CMK (cell line): ENCODE measurements around the gene ADCYAP1R1.

Source experiments
- DNase-seq: peaks from one replicate; pipeline ENCODE4 v3.0.0-alpha.2; 2010; ENCODE audit warnings: low read depth

Gene ADCYAP1R1

DNA sequence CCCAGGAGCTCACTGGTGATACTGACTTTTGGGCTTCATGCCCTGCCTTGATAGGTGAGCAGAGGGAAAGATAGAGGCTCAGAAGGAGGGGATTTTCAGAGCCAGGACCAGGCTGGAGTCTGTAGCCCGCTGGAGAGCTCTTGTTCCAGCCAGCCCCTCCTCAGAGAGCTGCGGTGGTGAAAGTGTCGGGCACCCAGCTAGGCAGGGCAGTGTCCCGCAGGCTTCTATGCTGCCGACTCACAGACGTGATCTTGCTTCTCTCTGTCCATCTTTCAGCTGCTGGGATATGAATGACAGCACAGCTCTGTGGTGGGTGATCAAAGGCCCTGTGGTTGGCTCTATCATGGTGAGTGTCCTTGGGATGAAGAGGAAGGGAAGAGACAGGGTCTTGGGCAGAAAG lies 35.2 kb downstream of the ADCYAP1R1 start:
- DNase-seq: no peak

DNA sequence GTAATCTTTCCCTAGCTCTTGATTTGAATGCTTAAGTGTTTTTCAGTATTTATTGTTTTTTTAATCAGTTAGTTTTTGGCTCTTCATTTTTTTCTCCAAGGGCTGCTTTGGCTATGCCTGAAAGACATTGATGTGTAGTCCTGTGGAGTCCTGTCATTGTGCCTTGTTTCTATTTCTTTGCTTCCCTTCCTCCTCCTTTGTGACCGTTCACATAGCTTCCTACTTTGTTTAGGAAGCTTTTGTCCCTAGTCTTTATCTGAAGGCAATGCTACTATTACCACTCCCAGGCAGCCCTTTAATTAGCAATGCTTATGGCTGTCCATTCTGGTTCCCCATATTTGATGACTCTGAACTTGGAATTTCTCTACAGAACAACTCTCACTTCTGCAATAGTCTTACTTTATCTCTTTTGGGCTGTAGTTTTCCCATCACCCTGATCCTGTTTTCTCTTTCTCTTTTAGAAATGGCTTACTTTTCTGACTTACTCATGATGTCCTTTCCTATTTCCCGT lies 39.9 kb downstream of the ADCYAP1R1 start:
- no peak for DNase-seq

DNA sequence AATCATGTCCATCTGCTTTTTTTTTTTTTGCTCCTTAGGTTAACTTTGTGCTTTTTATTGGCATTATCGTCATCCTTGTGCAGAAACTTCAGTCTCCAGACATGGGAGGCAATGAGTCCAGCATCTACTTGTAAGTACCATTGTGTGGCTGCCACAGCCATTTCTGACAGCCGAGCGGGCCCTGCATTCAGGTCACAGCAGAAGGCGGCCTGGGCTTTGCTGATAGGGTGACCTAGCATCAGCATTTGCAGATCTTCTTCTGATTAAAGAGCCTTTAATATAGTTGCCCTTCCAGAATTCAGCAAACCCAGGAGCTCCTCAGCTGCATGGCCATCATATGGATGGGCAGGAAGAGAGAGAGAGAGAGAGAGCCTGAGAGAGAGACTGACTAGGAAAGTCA lies 40.5 kb downstream of the ADCYAP1R1 start:
- DNase-seq: no peak

DNA sequence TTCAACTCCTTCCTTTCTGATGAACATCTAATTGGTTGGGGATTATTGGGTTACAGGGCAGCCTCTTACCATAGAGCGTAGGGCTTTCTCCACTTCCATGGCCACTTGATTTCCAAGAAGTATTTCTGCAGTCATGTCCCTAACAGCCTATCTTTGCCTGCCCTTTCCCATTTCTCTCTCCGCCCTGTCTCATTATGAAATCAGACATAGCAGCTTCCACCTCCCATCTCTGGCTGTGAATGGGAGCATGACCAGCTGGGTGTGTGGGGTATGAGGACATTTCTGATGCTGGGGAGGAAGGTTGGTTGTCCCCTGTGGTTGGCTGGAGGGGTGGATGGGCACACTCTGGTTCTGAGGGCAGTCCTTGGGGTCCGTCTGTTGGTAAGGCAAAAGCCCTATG lies 41.2 kb downstream of the ADCYAP1R1 start:
- DNase-seq: no peak

DNA sequence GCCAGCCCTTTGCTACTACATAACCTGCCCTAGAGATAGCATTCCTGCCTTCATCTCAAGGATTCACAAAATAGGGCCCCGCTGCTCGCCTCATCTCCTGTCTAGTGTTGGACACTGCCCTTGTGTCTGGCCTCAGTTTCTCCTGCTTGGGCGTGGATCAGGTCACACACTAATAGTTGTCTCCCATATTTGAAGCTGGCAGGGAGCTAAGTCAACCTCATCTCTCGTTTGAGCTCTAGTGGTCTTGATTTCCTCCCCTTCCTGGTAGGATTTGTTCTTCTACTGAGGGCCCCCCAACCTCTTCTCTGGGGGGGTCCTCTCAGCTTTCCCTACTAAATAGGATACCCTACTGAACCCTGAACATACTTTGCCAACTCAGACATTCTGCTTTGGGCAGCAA lies 42.2 kb downstream of the ADCYAP1R1 start:
- DNase-seq: no peak

DNA sequence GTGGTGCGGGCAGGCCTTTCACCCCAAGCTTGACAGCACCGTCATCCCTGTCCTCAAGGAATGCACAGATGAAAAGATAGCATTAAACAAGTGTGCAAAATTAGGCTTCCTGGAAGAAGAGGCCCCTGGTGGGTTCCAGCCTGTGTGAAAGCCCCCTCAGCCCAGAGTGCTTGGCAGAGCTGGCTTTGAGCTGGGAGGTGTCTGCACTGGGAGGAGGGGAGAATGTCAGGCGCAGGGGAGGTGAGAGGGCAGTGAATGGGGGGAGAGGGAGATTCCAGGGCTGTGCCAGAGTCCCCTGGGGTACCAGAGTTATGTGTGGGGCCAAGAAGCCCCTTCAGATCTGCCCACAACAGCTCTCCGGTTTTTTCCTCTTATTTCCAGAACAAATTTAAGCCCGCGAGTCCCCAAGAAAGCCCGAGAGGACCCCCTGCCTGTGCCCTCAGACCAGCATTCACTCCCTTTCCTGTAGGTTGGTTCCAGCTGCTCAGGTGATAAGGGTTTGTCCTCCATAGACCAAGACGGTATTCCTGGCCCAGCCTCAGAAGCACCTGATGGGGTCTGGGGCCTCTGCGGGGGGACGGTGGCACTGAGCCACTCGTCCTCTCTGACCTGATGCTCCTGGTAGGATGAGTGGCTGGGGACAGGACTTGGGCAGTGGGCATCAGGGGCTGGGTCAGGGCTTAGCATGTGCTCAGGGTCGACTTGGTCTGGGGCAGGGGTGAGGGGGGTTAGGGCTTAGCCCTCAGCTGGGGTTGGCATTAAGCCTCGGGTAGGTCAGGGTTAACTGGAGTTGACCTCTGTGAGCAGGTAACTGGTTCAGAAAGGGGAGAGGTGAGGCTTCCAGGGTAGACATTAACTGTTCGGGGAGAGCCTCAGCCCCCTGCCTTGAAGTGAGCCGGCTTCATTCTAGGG lies 43.4 kb downstream of the ADCYAP1R1 start:
- DNase-seq: no peak

DNA sequence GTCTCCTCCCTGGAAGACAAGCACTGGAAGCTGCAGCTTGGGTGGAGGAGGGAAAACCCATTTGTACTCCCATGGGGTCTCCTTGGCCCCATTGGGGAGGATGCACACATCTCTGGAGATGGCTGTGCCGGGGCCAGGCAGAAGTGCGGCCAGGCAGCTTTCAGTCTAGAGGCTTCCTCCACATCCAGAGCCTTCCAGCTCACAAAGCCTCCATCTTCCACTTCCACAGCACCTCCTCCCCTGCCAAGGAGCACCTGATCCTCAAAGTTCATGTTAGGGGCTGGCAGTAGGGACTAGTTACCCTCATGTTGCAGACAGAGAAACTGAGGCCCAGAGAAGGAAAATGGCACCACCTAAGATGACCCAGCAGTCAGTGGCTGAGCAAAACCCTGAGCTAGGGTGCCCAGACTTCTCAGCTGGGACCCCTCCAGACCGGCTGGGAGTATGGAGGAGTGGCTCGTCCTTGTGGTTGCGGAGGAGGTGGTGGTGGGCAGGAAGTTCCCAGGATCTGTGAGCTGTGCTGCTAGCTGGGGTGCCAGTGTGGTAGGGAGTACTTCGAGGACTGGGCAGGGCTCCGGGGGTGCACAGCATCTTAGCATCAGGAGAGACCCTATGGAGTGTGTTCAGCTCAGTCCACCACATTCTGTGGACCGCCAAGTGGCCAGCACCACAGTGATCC lies 44.2 kb downstream of the ADCYAP1R1 start:
- DNase-seq: no peak

DNA sequence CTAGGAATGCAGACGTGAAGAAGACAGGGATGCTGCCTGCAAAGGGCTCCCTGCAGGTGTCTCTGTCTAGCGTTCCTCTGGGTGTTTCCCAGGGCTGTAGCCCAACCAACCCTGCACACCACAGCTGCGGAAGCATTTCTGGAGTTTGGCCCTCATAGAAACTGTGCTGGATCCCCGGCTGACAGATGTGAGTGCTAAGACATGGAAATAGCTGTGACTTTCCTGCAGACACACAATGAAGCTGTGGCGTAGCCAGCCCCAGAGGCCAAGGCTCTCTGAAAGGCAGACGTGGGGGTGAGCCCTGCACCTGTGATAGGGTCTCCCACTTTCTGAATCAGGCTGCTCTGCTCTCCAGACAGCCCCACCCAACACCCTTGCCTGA lies 44.8 kb downstream of the ADCYAP1R1 start:
- no peak for DNase-seq

DNA sequence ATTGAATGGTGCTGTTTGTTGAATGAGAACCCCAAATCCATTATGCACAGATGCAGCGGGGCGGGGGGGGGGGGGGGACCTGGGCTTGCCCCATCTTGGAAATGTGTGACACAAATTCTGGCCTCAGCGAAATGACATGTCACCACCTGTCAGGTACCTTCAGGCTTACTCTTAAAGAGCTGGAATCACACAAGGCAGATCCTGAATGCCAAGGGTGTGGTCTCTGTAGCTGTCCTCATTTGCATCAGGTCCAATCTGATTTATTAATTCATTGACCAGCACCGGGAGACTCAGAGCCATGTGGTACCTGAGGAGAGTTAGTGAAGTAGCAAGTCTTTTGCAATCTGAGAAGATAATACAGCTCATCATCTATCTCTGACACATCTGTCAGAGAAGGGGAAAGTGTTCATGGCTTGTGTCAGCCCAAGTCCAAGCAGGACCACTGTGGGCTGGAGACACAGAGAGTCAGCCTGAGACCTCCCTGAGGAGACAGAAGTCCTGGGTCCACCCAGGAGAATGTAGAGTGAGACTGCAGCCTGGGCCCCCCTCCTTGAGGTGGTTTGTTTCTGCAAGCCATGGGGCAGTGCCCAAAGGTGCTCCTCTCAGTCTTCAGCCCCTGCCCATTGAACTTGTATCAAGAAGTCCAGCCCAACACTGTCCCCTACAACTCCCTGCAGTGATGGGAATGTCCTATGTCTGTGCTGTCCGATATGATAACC lies 46.7 kb downstream of the ADCYAP1R1 start:
- DNase-seq: no peak

DNA sequence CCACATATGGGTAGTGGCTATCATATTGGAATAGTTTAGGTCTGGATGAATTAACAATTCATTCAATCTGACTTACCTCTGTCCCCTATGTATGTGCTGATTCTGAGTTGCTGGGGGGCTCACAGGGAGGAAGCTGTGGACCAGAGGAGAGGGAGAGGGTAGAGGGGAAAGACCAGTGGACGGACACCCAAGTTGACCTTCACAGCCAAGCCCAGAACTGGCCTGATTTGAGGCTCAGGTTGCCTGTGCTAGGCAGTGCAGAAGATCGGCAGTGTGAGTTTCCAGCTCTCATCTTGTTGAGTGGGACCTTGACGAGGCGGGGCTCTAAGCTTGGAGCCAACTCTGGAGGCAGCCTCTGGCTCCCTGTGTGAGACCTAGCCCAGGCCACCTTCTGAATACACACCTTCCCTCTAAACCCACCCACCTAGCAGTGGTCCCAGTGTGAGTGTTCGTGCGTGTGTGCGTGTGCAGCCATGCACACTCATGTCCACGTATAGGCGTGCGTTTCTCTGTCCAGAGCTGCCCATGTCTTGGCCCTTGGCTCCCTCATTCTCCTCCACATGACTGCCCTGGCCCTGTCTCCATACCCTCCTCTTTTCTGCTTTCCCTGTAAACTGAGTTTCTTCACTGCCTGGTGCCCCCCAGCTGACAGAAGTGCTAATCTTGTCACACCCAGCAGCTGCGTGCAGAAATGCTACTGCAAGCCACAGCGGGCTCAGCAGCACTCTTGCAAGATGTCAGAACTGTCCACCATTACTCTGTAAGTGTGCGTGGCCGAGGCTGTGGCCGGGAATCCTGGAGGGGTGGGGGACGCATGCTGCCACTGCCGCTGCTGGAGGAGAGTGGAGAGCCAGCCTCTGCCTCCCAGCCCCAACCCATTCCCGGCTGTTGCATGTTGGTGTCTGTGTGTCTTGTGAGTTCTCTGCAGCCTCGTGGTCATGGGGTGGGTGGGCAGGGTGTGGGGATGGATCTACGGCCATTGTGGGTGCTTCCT lies 47.6 kb downstream of the ADCYAP1R1 start:
- no peak for DNase-seq

DNA sequence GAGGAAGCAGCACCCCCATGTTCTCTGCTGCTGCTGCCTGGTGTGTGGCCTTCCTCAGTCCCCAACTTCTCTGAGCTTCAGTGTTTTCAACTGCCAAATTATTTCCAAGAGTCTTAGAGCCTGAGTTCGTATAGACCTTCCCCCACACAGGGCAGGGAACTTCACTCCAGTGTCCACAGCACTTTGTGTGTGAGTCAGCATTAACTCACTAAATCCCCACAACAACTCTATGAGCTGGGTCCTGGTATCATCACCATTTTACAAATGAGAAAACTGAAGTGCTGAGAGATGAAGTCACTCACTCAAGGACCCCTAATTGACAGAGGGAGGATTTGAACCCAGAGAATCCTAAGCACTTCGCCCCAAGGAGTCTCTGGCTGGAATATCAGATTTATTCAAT lies 48.3 kb downstream of the ADCYAP1R1 start:
- no peak for DNase-seq

DNA sequence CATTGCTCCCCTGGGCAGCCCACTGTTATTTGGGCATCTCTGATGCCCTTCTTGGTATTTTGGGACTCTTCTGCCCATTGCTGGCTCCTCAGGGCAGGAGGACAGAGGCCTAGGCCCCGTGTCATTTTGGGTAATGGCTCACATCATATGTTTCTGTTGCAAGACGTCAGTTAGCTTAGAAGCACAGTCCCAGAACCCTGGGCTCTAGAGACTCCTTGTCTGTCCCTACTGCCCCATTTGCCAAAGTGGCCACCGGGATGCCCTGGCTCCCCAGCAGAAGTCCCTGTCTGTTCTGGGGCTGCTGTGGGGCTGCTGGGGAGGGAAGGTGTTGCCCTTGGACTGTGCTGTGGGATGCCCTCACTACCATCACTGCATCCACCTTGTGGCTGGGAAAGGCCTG lies 48.8 kb downstream of the ADCYAP1R1 start:
- no peak for DNase-seq

DNA sequence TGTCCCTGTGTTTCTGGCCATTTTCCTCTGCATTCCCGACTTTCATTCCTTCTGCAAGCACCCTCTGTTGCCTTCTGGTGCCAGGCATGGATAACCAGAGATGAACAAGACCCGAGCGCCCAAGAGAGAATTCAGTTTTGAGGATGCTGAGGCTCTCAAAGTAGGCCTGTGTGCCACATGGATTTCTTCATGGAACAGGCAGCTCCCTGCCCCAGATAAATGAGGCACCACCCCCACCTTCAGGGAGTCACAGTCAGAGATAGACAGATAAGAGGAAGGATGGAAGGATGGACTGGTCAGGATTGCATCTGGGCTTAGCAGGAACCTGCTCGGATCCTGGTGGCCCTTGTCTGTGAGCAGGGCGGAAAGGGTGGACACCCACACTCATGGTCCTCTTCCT lies 49.4 kb downstream of the ADCYAP1R1 start:
- no peak for DNase-seq

DNA sequence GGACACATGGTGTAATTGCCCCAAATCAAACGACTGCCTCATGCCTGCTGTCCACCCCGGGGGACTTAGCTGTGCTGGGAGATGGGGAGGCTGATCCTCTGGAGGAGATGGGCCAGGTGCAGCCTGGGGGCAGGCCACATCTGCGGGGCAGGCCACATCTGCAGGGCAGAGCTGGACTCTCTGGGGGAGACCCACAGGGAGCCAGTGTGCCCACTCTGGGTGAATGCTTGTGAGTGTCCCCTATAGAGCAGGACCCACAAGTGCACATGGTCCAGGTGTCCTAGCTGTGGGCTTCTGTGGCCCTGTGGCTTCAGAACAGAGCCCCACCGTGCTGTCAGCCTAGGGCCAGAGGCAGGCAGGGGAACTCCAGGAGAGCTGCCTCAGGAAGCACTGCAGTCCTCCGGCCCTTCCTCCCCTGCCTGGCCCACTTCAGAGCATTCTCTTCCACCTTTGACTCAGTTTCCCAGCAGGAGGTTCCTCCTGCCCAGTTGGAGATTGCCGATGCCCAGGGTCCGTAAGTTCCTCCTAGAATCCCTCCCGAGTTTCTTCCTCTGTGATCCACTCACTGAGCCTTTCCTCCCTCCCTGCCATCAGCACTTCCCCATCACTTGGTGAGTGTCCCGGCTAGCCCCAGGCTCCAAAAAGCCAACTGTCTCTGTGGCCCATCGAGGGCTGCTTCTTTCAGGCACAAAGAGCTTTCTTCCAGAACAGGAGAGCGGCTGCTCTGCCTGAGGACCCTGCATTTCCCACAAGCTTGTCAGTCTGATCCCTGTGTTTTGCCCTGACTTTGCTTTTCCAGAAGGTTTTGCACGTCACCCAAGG lies 50.3 kb downstream of the ADCYAP1R1 start:
- DNase-seq: no peak

DNA sequence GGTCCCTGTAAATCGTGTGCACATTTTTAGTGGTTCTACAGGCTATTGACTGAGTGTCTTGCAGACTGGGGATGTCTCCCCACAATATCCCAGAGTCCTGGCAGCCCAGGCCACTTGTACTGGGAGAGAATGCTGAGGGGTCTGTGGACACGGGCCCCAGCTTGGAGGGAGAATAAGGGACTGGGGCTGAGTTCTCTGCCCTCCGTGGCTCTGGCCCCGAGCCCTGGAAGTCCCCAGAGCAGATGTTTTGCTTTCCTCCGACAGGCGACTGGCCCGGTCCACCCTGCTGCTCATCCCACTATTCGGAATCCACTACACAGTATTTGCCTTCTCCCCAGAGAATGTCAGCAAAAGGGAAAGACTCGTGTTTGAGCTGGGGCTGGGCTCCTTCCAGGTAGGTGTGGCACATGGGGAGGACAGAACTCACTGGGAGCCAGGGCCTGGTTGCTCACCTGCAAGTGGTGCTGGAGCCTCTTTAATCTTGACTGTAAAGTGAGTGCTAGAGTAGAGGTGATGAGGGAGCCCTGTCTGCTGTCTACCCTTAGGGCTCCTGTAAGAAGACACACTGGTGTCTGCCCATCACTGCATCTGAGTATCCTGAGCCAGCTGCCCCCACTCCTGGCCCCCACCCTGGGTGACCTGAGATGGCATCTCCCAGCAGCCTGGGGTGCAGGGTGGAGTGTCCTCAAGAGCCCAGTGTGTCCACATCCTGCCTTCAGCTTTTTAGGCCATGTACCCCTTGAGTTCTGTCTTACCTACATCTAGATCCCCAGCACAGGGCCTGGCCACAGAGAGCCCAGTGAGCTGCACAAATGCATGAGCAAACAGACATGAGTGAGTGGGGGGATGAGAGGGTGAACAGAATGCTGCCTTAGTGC lies 51.1 kb downstream of the ADCYAP1R1 start:
- DNase-seq: no peak

DNA sequence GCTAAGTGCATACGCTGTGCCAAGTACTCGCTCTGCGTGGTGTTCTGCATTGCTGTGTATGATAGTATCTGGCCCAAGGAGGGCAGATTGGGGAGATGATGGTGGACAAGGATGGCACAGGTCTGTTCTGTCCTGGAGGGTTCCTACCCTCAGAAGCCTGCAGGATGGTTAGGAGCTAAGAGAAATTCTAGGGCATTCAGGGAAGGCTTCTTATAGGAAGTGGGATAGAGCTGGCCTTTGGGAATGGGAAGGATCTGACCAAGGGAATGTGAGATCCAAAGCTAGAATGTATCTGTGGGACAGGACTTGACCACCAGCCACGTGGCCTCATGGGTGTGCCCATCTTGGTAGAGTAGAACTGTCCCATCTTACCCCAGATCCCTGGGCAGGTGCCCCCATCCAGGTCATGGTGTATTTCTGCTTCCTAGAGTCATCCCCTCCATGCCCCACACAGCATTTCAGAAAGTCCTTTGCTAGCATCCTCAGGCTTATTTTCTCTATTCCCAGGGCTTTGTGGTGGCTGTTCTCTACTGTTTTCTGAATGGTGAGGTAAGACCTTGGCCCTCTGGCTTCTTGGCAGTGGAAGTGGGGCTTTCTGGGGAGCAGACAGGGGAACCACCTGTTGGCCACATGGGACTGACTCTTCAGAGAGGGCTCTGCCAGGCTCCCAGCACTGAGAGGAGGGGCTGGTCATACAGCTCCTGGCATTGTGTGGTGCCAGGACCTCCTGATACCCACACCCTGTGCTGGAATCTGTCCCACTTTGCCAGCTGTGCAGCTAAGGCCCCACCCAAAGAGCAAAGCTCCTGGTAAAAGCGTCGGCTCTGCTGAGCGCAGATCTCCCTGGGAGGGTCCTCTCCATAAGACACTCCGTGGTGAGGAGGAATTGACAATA lies 52.5 kb downstream of the ADCYAP1R1 start:
- no peak for DNase-seq

DNA sequence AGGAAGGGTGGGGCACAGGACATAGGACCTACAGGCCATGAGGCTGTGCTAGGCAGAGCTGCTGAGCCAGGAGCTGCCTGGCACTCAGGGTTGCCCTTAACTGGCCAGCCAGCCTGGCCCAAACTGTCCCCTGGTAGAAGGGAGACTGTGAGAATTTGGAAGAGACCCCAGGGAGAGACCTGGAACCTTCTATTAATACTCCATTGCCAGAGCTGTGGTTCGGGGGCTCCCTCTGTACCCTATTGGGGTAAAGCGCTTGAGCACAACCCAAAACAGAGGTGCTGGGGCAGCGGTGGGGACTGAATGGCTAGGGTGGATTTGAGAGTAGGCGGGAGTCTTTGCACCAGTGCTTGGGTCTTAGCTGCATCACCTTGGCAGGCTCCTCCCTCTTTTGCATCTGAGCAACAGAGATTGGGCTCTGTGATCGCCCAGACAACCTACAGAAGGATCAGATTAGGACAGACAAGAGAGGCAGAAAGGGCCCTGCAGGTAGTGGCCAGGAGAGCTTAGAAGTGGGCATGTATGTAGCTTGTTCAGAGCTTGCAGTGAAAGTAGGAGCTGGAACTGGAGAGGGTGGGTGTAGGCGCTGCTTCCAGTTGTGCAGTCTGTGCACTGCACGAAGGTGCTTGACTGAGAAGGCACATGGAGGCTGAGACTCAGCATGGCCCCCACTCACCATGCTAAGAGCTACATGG lies 53.3 kb downstream of the ADCYAP1R1 start:
- no peak for DNase-seq
